H1 (cell line): Measurements from ENCODE around the gene PSAP. TPM values are rescaled to one million over a fixed set of nuclear protein-coding genes. Genes with fewer than 3 reads are reported as not detected.
A peak's percentile ranks its signal among the peaks of the same experiment; 100 is the strongest.

Experiments used
- CTCF ChIA-PET: fragments of 300-600 bp; sonication (Branson Sonifier 250); formaldehyde crosslinking; loops from one replicate; lab custom pipeline; 2021; ENCODE audit not compliant: partially characterized antibody; lab: Charles Lee
- POLR2A ChIA-PET: fragments of 300-600 bp; sonication (Branson Sonifier 250); formaldehyde crosslinking; loops from one replicate; lab custom pipeline; 2021; ENCODE audit warnings: inconsistent platforms; ENCODE audit not compliant: partially characterized antibody; lab: Charles Lee
- DNase-seq, 2 experiments: peaks; one replicate each; pipeline versions ENCODE4 v3.0.0 to v3.0.0-alpha.2; 2010 to 2022; ENCODE audit warnings: low spot score in 2 of 2, low read depth in 1 of 2, mixed read lengths in 1 of 2
- FAIRE-seq: peaks from 2 replicates; lab custom pipeline; 2011; peaks lifted over from hg19 to GRCh38; lab: Jason Lieb, UNC
- H2AFZ ChIP-seq: 2 replicates; pipeline ENCODE4 v1.8.1; 2012; ENCODE audit warnings: low read length, inconsistent platforms
- H2AK5ac ChIP-seq: 2 replicates; pipeline ENCODE4 v1.6.1; 2013; ENCODE audit warnings: low read depth, low read length
- H2BK120ac ChIP-seq: replicated peaks from 2 replicates; pipeline ENCODE3; 2013; ENCODE audit warnings: low read depth, low read length, inconsistent platforms
- H2BK12ac ChIP-seq: 2 replicates; pipeline ENCODE4 v1.6.1; 2013; ENCODE audit warnings: low read depth, low read length
- H2BK15ac ChIP-seq: 2 replicates; pipeline ENCODE4 v1.6.1; 2013; ENCODE audit warnings: low read length
- H2BK20ac ChIP-seq: 2 replicates; pipeline ENCODE4 v1.6.1; 2013; ENCODE audit warnings: low read length
- H2BK5ac ChIP-seq: 2 replicates; pipeline ENCODE4 v1.6.1; 2013; ENCODE audit warnings: low read depth, low read length
- H3K14ac ChIP-seq: 2 replicates; pipeline ENCODE4 v1.6.1; 2013; ENCODE audit warnings: inconsistent platforms; ENCODE audit not compliant: insufficient read length
- H3K18ac ChIP-seq: 2 replicates; pipeline ENCODE4 v1.6.1; 2013; ENCODE audit warnings: low read length; ENCODE audit errors: extremely low read depth
- H3K23ac ChIP-seq: 2 replicates; pipeline ENCODE4 v1.6.1; 2013; ENCODE audit warnings: inconsistent platforms; ENCODE audit not compliant: insufficient read length
- H3K23me2 ChIP-seq: 2 replicates; pipeline ENCODE4 v1.6.1; 2013; ENCODE audit warnings: low read depth, low read length
- H3K27ac ChIP-seq: 2 replicates; pipeline ENCODE4 v1.6.1; 2011; ENCODE audit warnings: low read depth, low read length, inconsistent platforms
- H3K27me3 ChIP-seq, 4 experiments: replicated peaks in 1 of 4; 1 replicate in 1 of 4; 2 replicates in 3 of 4; pipeline versions ENCODE4 v1.6.1 to v1.8.1; 2011 to 2013; ENCODE audit warnings: low read length in 3 of 4, mild to moderate bottlenecking in 3 of 4, inconsistent platforms in 2 of 4, mixed read lengths in 2 of 4, moderate library complexity in 1 of 4; ENCODE audit not compliant: control insufficient read depth in 3 of 4, insufficient read depth in 3 of 4; ENCODE audit errors: extremely low read depth in 1 of 4
- H3K36me3 ChIP-seq, 4 experiments: 2 replicates each; pipeline versions ENCODE4 v1.6.1 to v1.8.1; 2011 to 2013; ENCODE audit warnings: mild to moderate bottlenecking in 4 of 4, low read length in 3 of 4, moderate library complexity in 2 of 4, control low read depth in 1 of 4, inconsistent platforms in 1 of 4; ENCODE audit not compliant: insufficient read depth in 4 of 4, control insufficient read depth in 2 of 4
- H3K4ac ChIP-seq: replicated peaks from 2 replicates; pipeline ENCODE3; 2013; ENCODE audit warnings: low read length, low read depth, mixed read lengths, inconsistent platforms; ENCODE audit not compliant: insufficient read length
- H3K4me1 ChIP-seq, 4 experiments: replicated peaks in 1 of 4; 1 replicate in 1 of 4; 2 replicates in 3 of 4; pipeline versions ENCODE4 v1.6.1 to v1.8.1; 2011 to 2013; ENCODE audit warnings: low read length in 3 of 4, inconsistent platforms in 2 of 4, mixed read lengths in 1 of 4; ENCODE audit not compliant: insufficient read depth in 4 of 4, control insufficient read depth in 3 of 4
- H3K4me2 ChIP-seq, 2 experiments: 2 replicates each; pipeline versions ENCODE4 v1.6.1 to v1.8.1; 2011 to 2013; ENCODE audit warnings: low read depth in 2 of 2, low read length in 2 of 2, control low read depth in 1 of 2, inconsistent platforms in 1 of 2, mild to moderate bottlenecking in 1 of 2; ENCODE audit not compliant: insufficient read depth in 1 of 2
- H3K4me3 ChIP-seq, 4 experiments: fragments of 200-600, 300-600 bp in 1 of 4; sonication (generic), shearing (Covaris generic), sonication (Bioruptor Twin) in 1 of 4; 2 replicates each; pipeline versions ENCODE4 v1.5.1 to v1.8.1; 2011 to 2016; ENCODE audit warnings: low read length in 4 of 4, low read depth in 3 of 4, control low read depth in 2 of 4, inconsistent platforms in 2 of 4, mild to moderate bottlenecking in 2 of 4, mixed read lengths in 1 of 4, moderate library complexity in 1 of 4; ENCODE audit not compliant: insufficient read depth in 2 of 4; ENCODE audit errors: extremely low read depth in 1 of 4
- H3K56ac ChIP-seq: replicated peaks from 2 replicates; pipeline ENCODE3; 2013; ENCODE audit warnings: low read depth, mild to moderate bottlenecking, mixed read lengths, low read length, inconsistent platforms; ENCODE audit not compliant: insufficient read length
- H3K79me1 ChIP-seq: 2 replicates; pipeline ENCODE4 v1.6.1; 2013; ENCODE audit warnings: low read depth, low read length, control low read depth
- H3K79me2 ChIP-seq, 2 experiments: 2 replicates each; pipeline versions ENCODE4 v1.6.1 to v1.8.1; 2012 to 2013; ENCODE audit warnings: low read length in 2 of 2, mild to moderate bottlenecking in 2 of 2, inconsistent platforms in 1 of 2; ENCODE audit not compliant: insufficient read depth in 2 of 2, control insufficient read depth in 1 of 2
- H3K9ac ChIP-seq, 4 experiments: replicated peaks in 1 of 4; 1 replicate in 1 of 4; 2 replicates in 3 of 4; pipeline versions ENCODE4 v1.6.1 to v1.8.1; 2011 to 2013; ENCODE audit warnings: low read depth in 3 of 4, low read length in 3 of 4, control low read depth in 2 of 4, mild to moderate bottlenecking in 2 of 4, moderate library complexity in 2 of 4, inconsistent platforms in 1 of 4; ENCODE audit errors: extremely low read depth in 1 of 4
- H3K9me3 ChIP-seq, 2 experiments: 2 replicates each; pipeline versions ENCODE4 v1.6.1 to v1.8.1; 2012 to 2013; ENCODE audit warnings: mild to moderate bottlenecking in 2 of 2, moderate library complexity in 2 of 2, control low read depth in 1 of 2, inconsistent platforms in 1 of 2, low read depth in 1 of 2, low read length in 1 of 2, mixed read lengths in 1 of 2; ENCODE audit not compliant: insufficient read depth in 2 of 2
- H4K20me1 ChIP-seq, 2 experiments: replicated peaks in 1 of 2; 2 replicates each; pipeline versions ENCODE3 to v1.8.1; 2011 to 2013; ENCODE audit warnings: inconsistent platforms in 2 of 2, low read length in 2 of 2, mild to moderate bottlenecking in 1 of 2; ENCODE audit not compliant: insufficient read depth in 2 of 2, control insufficient read depth in 1 of 2
- H4K5ac ChIP-seq: 2 replicates; pipeline ENCODE4 v1.6.1; 2013; ENCODE audit warnings: low read length, low read depth, mixed read lengths, inconsistent platforms; ENCODE audit not compliant: insufficient read length
- H4K8ac ChIP-seq: 2 replicates; pipeline ENCODE4 v1.8.0; 2013; ENCODE audit warnings: mild to moderate bottlenecking, moderate library complexity, low read length, inconsistent platforms; ENCODE audit not compliant: insufficient read depth; ENCODE audit errors: extremely low read depth
- H4K91ac ChIP-seq: replicated peaks from 2 replicates; pipeline ENCODE3; 2013; ENCODE audit warnings: low read length, mixed read lengths, inconsistent platforms; ENCODE audit not compliant: insufficient read length
- CHD2 ChIP-seq: IDR thresholded peaks from 2 replicates; pipeline ENCODE4 v1.6.1; 2012; ENCODE audit warnings: low read length, improper control_type of control experiment
- EGR1 ChIP-seq: IDR thresholded peaks from 2 replicates; pipeline ENCODE4 v1.6.1; 2011; ENCODE audit warnings: low read depth, low read length, borderline replicate concordance
- HDAC2 ChIP-seq, 2 experiments: fragments of 300-600 bp in 1 of 2; sonication (generic) in 1 of 2; IDR thresholded peaks; 2 replicates each; pipeline ENCODE4 v1.6.1; 2011 to 2012; ENCODE audit warnings: low read depth in 2 of 2, low read length in 2 of 2, mild to moderate bottlenecking in 2 of 2, moderate library complexity in 2 of 2, borderline replicate concordance in 1 of 2, inconsistent platforms in 1 of 2
- NANOG ChIP-seq: IDR thresholded peaks from 2 replicates; pipeline ENCODE4 v1.6.1; 2011; ENCODE audit warnings: low read length, low read depth, mild to moderate bottlenecking, inconsistent platforms; ENCODE audit not compliant: insufficient read depth, poor library complexity, severe bottlenecking
- POU5F1 ChIP-seq: IDR thresholded peaks from 2 replicates; pipeline ENCODE4 v1.6.1; 2011; ENCODE audit warnings: low read depth, mild to moderate bottlenecking, low read length, moderate library complexity
- SAP30 ChIP-seq: fragments of 300-600 bp; sonication (generic); IDR thresholded peaks from 2 replicates; pipeline ENCODE4 v1.7.1; 2012; ENCODE audit warnings: low read length, moderate library complexity, mild to moderate bottlenecking, inconsistent platforms; ENCODE audit not compliant: insufficient read depth, insufficient replicate concordance
- SP2 ChIP-seq: IDR thresholded peaks from 2 replicates; pipeline ENCODE4 v1.6.1; 2012; ENCODE audit warnings: mild to moderate bottlenecking, low read length, inconsistent platforms
- TAF7 ChIP-seq: optimal IDR thresholded peaks from 2 replicates; pipeline ENCODE3; 2011; ENCODE audit warnings: low read depth, mild to moderate bottlenecking, inconsistent platforms, low read length, moderate library complexity, borderline replicate concordance
- WGBS, 2 experiments: shearing (Covaris generic) in 1 of 2; methylation state at CpG; one replicate each; pipeline versions ENCODE4 v1.1.6 to v1.1.7; 2013 to 2015; ENCODE audit warnings: low lambda C conversion rate in 2 of 2, mixed read lengths in 2 of 2, inconsistent platforms in 1 of 2, low coverage in 1 of 2, missing lambda C conversion rate in 1 of 2; ENCODE audit not compliant: insufficient replicate concordance in 2 of 2, insufficient coverage in 1 of 2, insufficient read length in 1 of 2; ENCODE audit errors: extremely low coverage in 1 of 2, missing lambda C conversion rate in 1 of 2; 5-methylcytosine and 5-hydroxymethylcytosine counted together
- polyA plus RNA-seq, 7 experiments: library from polyadenylated mRNA; depleted of rRNA in 3 of 7; stranded (reverse) in 5 of 7; unstranded in 2 of 7; fragments of >200 nt in 5 of 7; fragments of 200-250 nt in 2 of 7; gene quantifications; 1 replicate in 5 of 7; 2 replicates in 1 of 7; 4 replicates in 1 of 7; pipeline versions ENCODE4 v1.2.1 to v1.2.3, GENCODE V29; 2011 to 2013; ENCODE audit warnings: missing spikeins in 2 of 7, mixed read lengths in 2 of 7
- total RNA-seq: library from RNA; stranded (reverse); fragmentation: NEBNext Ultra II Directional; extraction: Animal tissue kit (Norgen Biotek cat#: 25700); gene quantifications from 2 replicates; pipeline ENCODE4 v1.2.1, GENCODE V29; 2021
- TF ChIP-seq, protein P1 (sequence below): IDR thresholded peaks from 2 replicates; pipeline ENCODE4 v1.6.1; 2011; ENCODE audit warnings: low read depth, mild to moderate bottlenecking, low read length; ENCODE audit not compliant: insufficient read depth

The PSAP gene
- total and polyA plus RNA-seq, 2 of the 8 experiments (the other 6 are each of a cell fraction or from before 2014, with no cell fraction given): 386 to 504 TPM

DNA sequence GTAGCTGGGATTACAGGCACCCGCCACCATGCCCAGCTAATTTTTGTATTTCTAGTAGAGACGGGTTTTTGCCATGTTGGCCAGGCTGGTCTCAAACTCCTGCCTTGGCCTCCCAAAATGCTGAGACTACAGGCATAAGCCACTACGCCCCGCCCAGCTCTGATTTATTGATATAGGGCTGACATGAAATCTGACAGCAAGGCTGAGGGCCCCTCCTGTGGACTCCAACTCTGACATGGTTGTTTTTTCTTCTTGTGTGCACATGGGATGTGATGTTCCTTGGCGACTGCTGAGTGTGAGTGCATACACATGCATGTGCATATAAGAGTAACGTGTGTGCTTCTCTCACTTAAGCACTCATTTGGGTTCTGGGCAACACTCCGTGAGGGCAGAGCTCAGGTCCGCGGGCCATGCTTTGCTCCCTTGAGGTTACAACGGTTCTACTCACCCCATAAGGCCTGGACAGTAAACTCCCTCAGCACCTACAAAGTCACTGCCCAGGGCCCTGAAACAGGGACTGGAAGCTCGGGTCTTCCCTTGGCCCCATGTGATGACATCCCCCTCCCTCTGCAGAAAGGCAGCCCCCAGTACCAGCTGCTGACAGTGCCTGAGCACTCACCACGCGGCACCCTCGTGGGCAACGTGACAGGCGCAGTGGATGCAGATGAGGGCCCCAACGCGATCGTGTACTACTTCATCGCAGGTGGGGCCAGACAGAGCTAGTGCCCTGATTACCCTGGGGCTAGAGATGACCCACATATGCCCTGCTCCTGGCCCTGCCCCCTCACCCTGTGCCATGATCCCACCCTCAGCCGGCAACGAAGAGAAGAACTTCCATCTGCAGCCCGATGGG is 44.1 kb downstream of the PSAP start:
- ChIA-PET CTCF (interaction anchor here (0.6 to 5.0 kb wide), 14 partner anchors 15 to 344 kb away, joined by 3 to 21 read pairs (median 3); partner anchors contain the start of genes PSAP and VSIR), POLR2A (interaction anchor here (1.1 to 2.2 kb wide), 4 partner anchors 8 to 111 kb away, joined by 3 to 10 read pairs (median 5); no protein-coding TSS in a partner anchor)
- no peak overlapping the region for H3K23ac ChIP-seq
- TF ChIP-seq CHD2 (no peak), SP2 (no peak), EGR1 (no peak), NANOG (no peak), POU5F1 (no peak), HDAC2 (IDR thresholded peaks at IDR 0.05; ENCODE audit: borderline replicate concordance in 1 of 2, low read depth in 2 of 2, low read length in 2 of 2) (no peak), SAP30 (no peak), TAF7 (no peak)
- TF ChIP-seq, protein P1, sequence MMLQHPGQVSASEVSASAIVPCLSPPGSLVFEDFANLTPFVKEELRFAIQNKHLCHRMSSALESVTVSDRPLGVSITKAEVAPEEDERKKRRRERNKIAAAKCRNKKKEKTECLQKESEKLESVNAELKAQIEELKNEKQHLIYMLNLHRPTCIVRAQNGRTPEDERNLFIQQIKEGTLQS: no peak

More for the DNA sequence above, 44.1 kb downstream of the PSAP start:
- H2BK20ac ChIP-seq: no peak overlapping the region
- no peaks in the 10 kb centered on the region for H3K23me2 ChIP-seq
- H2BK15ac ChIP-seq: no peak overlapping the region
- WGBS, 2 experiments: 89% methylated on average over 23 of the region's 23 CpGs; no CpG with 5 or more reads in 1 of the 2 experiments
- no peak overlapping the region for H3K14ac ChIP-seq
- H2BK5ac ChIP-seq: no peak overlapping the region
- no peak overlapping the region for H4K8ac ChIP-seq
- no peak overlapping the region for H3K4me3 ChIP-seq
- no peaks in the 10 kb centered on the region for H3K79me1 ChIP-seq
- H2BK120ac ChIP-seq: no peak overlapping the region
- peak overlapping the region in 1 of 2 experiments; percentile 51; a peak in 1 of 4 replicates for H3K4me2 ChIP-seq
- peak overlapping the region; percentile 22 for H4K91ac ChIP-seq
- H3K4me1 ChIP-seq: peaks cover 0 to 7% (median 3%) of the 10 kb centered on the region in 4 experiments; a peak in 5 of 7 replicates
- no peak overlapping the region; the same call in 1 of the 2 replicates for H3K18ac ChIP-seq
- H2AK5ac ChIP-seq: no peak overlapping the region
- DNase-seq: no peak
- H3K27me3 ChIP-seq: peaks cover 0 to 13% (median 10%) of the 10 kb centered on the region in 4 experiments; a peak in 6 of 7 replicates
- H3K9ac ChIP-seq: no peak overlapping the region
- H3K79me2 ChIP-seq: no peaks in the 10 kb centered on the region
- no peak overlapping the region for H3K27ac ChIP-seq
- H4K20me1 ChIP-seq: no peaks in the 10 kb centered on the region
- H4K5ac ChIP-seq: no peak overlapping the region
- H2BK12ac ChIP-seq: no peak overlapping the region
- H2AFZ ChIP-seq: no peak overlapping the region
- no peaks in the 10 kb centered on the region for H3K9me3 ChIP-seq
- H3K4ac ChIP-seq: no peak overlapping the region
- no peak overlapping the region for H3K56ac ChIP-seq
- no peaks in the 10 kb centered on the region for H3K36me3 ChIP-seq
- FAIRE-seq: no peak
